Astrocyte of the spinal cord (primary cell): ENCODE data around the gene NAA11.
"Not testable (repeated sequence)": the region's sequence is repeated elsewhere in the genome, so short reads cannot be mapped to it uniquely, and the experiment has no call there.

Experiments used
- DNase-seq: peaks from one replicate; pipeline ENCODE4 v3.0.0; 2011; ENCODE audit warnings: low read depth, low spot score
- H3K4me3 ChIP-seq: 2 replicates; pipeline ENCODE4 v1.5.1; 2011; ENCODE audit warnings: low read depth, mild to moderate bottlenecking, low read length, moderate library complexity
- CTCF ChIP-seq: IDR thresholded peaks from 2 replicates; pipeline ENCODE4 v1.5.1; 2012; ENCODE audit warnings: low read depth, mild to moderate bottlenecking, low read length, inconsistent platforms
- in situ Hi-C: cut with HindIII; loops from 2 replicates; pipeline ENCODE4 v1.10.0; 2017; ENCODE audit warnings: low sequenced_read_pairs

NAA11 gene

GRCh38 chr4:79292008-79292407 is 33.9 kb downstream of the NAA11 start:
- in situ Hi-C loops, result no loop called here

GRCh38 chr4:79290376-79290775 is 35.5 kb downstream of the NAA11 start:
- no peak for DNase-seq
- no peak overlapping the region for H3K4me3 ChIP-seq
- TF ChIP-seq CTCF, result no peak
- in situ Hi-C loops, result no loop called here

More at GRCh38 chr4:79292008-79292407, 33.9 kb downstream of the NAA11 start:
- DNase-seq, result no peak
- TF ChIP-seq CTCF, result no peak
- no peak overlapping the region for H3K4me3 ChIP-seq

- no peak overlapping the region for H3K4me3 ChIP-seq
- in situ Hi-C loops, result no loop called here
- TF ChIP-seq CTCF, result no peak
- DNase-seq, result no peak
Measured at GRCh38 chr4:79288185-79288584, 37.7 kb downstream of the NAA11 start.

- in situ Hi-C loops, result no loop called here
- no peak overlapping the region for H3K4me3 ChIP-seq
- no peak for DNase-seq
- no peak for TF ChIP-seq CTCF
Measured at GRCh38 chr4:79287718-79288117, 38.1 kb downstream of the NAA11 start.

GRCh38 chr4:79287076-79287475 is 38.8 kb downstream of the NAA11 start:
- in situ Hi-C loops, result no loop called here
- TF ChIP-seq CTCF, result no peak
- no peak overlapping the region for H3K4me3 ChIP-seq
- no peak for DNase-seq

GRCh38 chr4:79281566-79282359 is 44.1 kb downstream of the NAA11 start:
- no peak overlapping the region for H3K4me3 ChIP-seq
- TF ChIP-seq CTCF, result no peak
- in situ Hi-C loops, result no loop called here
- DNase-seq, result no peak

- DNase-seq, in situ Hi-C loops, H3K4me3 ChIP-seq: not testable (repeated sequence)
Measured at GRCh38 chr4:79277467-79277866, 48.4 kb downstream of the NAA11 start.
